ENCODE results near the gene IL1A.
A peak's percentile ranks its signal among the peaks of the same experiment; 100 is the strongest.

Gene IL1A

DNA sequence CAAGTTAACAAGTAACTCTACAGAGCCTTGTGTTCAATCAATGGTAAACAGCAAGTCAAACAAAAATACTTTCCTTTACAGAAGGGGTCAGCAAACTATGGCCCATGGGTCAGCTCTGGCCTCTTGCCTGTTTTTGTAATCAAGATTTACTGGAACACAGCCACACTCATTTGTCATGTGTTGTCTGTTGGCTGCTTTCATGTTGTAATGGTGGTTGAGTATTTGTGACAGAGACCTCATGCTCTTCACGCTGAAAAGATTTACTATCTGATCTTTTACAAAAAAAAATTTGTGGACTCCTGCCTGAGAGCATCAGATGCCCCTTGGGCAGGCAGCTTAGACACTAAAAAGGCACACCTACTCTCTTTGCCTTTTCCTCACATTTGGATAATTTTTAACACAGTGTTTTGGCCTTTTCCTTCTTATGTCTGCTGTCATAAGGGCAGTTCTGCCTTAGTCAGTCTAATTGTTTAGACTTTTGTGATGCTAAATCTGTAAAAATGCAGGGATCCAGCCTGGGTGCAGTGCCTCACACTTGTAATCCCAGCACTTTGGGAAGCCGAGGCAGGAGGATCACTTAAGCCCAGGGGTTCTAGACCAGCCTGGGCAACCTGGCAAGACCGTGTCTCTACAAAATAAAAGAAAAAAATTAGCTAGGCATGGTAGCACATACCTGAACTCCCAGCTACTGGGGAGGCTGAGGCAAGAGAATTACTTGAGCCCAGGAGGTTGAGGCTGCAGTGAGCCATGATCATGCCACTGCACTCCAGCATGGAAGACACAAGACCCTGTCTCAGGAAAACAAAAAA, 34.0 kb upstream of the IL1A start:
- DNase-seq (ENCODE audit: low read depth in 3 of 3): no peak

DNA sequence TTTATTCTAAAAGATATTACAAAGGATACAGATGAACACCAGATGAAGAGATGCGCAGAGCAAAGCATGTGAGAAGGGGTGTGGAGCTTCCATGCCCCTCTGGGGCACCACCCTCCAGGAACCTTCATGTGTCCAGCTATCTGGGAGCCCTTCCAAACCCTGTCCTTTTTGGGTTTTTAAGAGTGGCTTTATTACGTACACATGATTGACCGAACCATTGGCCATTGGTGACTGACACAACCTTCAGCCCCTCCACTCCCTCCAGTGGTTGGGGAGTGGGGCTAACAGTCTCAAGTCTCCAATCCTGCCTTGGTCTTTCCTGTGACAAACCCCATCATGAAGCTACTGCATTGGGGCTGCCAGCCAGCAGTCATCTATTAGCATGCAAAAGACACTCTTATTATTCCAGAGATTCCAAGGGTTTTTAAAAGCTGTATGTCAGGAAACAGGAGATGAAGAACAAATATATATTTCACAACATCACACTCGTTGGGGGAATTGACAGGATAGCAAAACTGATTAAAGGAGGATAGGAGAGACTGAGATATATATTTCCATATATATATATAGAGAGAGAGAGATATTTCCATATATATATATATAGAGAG, 32.9 kb upstream of the IL1A start:
- no peak for DNase-seq (ENCODE audit: low read depth in 3 of 3)

DNA sequence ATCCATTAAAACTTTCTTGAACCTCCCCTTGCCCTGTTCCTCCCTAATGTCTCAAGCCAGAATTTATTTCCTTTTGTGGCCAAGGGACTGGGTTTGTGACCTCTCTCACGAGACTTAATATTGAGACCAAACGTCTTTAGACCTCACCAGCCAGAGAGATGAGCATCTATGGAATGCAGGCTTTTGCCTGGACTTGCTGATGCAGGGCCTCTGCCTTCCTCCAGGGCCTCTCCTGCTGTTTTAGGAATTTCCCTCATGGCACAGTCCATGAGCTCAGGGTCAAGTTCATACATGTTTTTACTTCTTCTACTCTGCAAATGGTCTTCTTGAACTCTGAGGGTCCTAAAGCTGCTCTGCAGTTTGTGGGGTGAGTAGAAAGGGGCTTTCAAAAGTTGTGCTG, 30.0 kb upstream of the IL1A start:
- DNase-seq (ENCODE audit: low read depth in 3 of 3): no peak

DNA sequence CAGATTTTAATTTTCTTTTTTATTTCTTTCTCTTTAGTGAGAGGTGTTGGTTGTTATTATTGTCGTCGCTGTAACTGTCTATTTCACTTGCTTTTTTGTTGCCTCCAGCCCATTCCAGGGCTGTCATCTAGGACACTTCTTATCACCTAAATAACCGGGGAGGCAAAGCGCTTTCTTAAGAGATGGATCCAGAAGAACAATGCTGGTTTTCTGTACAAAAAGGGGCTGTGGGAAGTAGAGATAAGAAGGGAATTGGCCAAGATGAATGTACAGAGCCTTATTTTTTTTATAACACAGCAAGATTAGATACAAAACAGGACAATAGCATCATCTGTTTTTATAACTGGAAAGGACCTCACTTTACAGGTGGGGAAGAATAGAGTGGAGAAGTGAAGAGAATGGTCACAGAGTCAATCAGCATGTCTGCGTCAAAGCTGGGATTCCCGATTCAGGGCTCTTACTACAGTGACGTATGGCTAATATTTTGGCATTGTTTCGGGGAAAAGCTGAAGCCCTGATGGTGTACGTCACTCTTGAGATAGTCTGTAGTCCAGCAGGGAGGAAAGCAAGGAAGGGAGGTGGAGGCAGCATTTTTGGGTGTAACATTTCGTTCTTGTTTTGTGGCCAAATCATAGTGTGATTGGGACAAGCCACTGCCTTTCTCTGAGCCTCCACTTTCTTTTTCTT, 29.1 kb upstream of the IL1A start:
- no peak for DNase-seq (ENCODE audit: low read depth in 3 of 3)

DNA sequence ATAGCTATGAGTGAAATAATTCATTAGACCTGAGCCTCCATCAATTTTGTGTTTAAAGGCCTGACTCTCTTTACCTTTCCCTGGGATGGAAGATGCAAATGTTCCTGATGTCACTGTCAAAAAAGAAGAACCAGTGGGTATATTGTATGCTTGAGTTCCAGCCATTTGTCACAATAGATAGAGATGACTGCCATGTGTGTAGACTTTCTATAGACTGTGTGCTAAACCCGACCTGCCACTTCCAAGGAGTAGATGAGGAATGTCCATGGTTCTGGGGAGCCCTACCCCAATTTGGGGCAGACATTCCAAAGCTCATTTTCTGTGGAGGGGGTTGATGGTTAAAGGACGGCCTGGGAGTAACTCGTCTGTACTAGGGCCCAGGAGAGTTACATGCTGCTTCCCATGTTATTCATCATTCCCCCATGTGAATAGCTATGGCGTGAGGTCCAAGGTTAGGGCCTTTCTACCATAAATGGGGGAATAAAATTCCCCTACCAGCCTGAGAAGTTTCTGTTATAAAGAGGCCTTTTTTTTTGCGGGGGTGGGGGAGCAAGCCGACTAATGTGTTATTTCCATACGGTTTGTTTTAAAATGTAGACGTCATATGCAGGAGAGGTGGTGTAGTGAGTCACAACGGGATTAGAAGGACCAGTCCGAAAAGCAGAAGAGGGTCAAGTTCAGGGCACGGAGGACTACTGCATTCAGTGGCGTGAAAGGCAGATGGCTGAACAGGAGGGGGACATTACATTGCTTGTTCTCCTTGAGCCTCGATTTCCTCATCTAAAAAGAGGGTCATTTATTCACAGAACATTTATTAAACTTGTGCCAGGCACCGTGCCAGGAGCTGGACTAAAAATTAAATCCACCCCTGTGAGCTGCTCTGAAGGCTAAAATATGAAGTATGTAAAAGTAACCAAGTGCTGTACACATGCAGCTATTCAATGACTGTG, 28.3 kb upstream of the IL1A start:
- no peak for DNase-seq (ENCODE audit: low read depth in 3 of 3)

DNA sequence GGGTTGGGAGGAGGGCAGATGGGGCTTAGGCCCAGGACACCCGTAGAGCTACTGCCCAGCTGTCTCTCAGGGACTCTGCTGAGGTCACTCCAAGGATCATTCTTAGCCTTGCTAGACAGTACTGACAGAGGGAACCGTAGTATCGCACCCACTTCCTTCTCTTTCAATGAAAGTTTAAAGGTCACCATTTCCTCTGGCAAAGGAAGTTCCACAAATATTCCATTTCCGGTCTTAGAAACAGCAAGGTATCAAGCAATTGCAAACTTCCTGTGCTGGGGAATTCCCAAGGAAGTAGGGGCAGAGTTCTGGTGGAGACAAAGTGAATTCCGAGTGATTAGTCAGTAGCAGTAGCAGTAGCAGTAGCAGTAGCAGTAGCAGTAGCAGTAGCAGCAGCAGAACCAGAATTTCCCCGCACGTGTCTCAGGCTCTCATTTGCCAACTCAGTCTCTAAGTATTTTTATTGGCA, 27.6 kb upstream of the IL1A start:
- no peak for DNase-seq (ENCODE audit: low read depth in 3 of 3)

DNA sequence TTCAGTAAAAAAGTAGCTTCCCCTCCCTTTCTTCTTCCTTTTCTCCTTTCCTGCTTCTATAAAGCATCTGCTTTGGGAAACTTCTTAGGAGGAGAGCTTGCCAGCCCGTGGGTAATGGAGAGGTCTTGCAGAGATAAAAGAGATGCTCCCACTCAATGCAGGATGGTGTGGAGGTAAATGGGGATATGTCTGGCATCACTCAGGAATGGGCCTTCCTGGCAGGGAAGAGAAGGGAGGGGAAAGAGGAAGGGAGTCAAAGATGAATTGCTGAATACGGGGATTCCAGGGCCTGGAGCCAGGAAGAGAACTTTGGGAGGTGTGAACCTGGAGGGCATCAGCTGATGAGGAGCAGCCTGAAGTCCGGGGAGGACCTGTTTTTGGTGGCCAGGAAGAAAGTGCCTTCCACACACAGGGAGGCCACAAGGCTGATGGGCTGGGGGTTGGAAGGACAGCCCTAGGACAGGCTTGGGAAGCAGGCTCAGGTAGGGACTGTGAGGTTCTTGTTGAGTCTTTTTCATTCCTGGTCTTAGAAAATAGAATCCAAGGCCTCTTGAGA, 27.1 kb upstream of the IL1A start:
- no peak for DNase-seq (ENCODE audit: low read depth in 3 of 3)

DNA sequence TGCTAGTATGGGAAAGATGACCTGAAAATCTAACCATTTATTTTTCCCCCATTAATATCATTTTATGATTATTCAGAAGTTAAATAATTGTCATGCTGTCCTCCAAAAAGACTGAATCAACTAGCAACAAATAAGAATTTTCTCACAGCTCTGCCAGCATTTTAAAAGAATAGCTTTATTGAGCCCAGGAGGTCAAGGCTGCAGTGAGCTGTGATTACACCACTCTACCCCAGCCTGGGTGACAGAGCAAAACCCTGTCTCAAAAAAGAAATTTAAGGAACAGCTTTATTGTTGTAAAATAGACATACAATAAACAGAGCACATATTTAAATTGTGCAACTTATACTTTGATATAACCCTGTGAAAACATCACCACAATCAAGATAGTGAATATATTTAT, 24.8 kb upstream of the IL1A start:
- no peak for DNase-seq (ENCODE audit: low read depth in 3 of 3)

DNA sequence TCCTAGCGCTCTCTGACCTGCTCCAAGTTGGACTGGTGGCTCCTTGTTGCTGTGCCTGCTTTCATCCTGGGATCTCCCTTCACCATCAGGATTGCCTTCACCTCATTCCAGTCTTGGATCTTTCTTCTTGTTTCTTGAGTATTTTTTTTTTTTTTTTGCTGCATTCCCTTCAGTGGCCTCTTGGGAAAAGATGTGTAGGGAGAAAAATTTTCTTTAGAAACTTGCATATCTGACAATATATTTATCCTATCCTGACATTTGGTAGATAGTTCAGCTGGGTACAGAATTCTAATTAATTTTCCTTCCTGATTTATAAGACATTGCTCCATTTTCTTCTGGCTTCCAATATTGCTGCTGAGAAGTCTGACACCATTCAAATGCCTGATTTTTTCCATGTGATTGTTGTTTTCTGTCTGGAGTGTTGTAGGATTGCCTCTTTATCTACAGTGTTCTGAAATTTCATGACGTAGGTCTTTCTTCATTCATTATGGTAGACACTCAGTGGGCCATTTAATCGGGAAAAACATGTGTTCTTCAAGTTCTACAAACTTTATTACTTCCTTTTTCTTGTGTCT, 23.0 kb upstream of the IL1A start:
- DNase-seq (ENCODE audit: low read depth in 3 of 3): no peak

DNA sequence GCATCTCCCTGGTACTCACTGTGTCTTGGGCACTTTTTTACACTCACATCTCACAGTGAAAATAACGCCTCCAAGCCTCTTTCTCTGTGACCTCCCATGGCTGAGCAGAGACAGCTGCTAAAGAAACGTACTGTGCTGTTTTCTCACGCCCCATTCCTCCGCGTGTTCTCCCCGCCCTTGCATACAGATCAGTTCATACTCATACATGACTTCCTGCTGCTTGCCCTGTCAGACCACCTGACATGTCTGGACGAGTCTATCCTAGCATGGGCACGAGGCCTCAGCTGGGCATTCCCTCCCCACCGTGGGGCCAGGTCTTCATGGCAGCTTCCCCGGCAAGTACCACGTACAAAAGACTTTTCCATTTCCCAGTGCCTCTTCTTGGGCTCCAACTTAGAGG, 21.2 kb upstream of the IL1A start:
- DNase-seq (ENCODE audit: low read depth in 3 of 3): no peak

DNA sequence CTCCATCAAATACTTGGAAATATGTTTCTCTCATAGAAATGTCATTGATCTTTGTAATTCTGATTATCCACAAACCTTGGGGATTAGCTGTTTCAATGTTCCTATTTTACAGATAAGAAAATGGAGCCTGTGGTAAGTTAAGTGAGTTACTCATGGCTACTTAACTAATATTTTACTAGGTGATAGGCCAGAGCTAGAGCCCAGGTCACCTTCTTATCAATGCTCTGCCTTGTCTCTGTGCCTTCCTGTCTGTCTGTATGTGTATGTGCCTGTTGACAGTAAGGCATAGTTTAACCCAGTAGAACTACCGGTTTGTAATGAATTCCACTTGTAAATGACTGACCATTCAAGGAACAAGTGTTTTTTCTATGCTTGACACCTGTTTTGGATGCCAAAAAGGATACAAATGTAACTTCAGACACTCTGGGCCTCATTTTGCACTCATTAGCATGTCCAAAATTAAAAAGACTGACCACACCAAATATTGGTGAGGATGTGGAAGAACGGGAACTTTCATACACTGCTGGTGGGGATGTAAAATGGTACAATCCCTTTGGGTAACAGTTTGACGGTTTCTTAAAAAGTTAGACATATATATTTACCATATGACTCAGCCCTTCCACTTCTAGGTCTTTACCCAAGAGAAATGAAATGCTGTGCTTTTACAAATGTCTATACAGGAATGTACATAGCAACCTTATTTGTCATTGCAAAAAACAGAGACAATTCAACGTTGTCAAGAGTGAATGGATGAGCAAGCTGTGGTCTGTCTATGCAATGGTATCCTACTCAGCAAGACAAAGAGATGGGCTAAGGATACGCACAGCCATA, 19.6 kb upstream of the IL1A start:
- DNase-seq (ENCODE audit: low read depth in 3 of 3): no peak

DNA sequence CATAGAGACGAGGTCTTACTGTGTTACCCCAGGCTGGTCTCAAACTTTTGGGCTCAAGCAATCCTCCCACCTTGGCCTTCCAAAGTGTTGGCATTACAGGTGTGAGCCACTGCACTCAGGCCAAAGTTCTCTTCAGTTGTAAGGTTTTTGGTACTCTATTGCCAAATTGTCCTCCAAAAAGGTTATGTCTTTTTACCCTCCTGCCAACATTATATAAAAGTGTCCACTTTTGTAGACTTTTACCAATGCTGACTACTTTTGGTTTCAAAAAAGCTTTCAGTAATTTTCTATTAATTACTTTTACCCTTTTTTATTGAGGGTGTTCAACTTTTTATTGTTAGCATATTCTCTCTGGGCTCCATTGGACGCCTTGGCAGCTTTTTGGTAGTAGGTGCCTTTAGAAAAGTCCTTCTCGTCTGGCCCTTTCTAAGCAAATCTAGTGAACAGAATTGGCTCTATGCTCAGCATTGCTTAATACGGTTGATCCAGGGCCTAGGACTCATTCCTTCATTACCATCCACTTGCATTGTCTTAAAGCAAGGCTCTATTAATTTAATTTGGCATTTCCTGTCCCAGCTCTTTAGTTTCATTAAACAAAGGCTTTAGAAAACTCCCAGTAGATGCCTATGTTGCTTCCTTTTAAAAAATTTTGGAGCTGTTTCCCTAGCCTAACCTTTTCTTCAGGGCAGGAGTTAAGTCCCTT, 16.7 kb upstream of the IL1A start:
- no peak for DNase-seq (ENCODE audit: low read depth in 3 of 3)

DNA sequence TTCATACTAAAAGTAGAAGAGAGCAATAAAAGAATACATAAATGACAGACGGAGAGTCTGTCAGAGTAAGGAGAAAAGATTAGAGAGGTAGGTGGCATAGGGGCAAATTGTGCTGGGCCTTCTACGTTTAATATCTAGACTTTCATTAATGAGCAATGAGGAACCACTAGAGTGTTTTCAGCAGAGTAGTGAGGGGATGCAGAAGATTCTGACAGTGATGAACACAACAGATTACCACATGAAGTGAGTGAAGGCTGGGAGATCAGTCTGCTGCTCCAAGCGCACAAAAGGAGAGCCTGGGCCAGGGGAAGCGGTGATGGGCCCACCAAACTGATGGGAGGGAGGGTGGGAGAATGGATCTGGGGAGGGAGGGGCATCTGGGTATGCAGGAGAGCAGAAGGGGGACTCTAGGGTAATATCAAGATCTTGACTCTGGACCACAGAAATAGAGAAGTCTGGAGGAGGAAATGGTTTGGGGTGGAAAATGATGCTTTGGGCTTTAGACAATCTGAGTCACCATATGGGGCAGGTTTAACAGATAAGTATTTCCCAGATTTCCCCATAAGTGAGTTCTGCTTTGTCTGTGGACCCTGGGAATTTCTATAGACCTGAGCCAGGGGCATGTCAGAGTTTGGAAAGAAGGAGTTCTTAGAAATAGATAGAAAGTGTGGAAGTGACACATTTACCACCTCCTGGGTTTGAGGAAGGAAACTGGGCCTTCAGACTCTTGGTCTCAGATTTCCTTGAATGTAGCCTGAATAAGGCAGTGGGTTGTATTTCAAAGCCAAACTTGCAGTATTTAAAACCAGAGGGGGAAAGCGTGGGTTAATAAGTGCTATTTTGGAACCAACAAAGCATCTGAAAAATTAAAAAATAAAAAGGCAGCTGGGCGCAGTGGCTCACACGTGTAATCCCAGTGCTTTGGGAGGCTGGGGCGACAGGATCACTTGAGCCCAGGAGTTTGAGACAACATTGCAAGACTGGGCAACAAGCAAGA, 15.0 kb upstream of the IL1A start:
- DNase-seq (ENCODE audit: low read depth in 3 of 3): no peak

DNA sequence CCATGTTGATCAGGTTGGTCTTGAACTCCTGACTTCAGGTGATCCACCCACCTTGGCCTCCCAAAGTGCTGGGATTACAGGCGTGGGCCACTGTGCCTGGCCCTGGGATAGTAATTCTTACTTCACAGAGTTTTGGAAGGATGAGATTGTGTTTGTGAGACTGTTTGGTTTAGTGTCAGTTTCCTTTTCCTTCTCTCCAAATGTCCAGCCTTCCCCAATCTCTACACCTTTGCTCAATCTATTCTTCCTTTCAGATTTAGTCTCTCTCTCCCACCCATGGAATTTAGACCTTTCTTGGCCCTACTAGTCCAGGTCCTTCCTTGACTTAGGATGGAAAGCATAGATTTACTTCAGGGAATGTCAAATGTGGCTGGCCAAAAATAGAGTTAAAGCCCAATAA, 12.2 kb upstream of the IL1A start:
- DNase-seq (ENCODE audit: low read depth in 3 of 3): no peak

DNA sequence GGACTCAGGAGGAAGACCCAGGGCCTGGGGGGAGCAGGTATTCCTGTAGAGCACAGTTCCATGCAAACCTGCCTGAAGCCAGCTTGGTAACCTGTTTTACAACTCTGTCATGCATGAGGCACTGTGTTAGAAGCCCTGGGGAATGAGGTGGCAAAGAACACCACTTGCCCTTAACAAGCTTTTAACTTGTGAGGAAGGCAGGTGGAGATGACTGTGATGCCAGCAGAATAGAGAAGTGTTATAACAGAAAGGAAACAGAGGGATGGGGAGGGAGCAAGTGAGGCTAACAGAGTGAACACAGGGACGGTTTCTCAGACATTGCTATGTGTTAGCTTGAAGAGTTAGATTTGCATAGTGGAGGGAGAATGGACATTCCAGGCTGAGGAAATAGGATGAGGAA, 11.5 kb upstream of the IL1A start:
- no peak for DNase-seq (ENCODE audit: low read depth in 3 of 3)

DNA sequence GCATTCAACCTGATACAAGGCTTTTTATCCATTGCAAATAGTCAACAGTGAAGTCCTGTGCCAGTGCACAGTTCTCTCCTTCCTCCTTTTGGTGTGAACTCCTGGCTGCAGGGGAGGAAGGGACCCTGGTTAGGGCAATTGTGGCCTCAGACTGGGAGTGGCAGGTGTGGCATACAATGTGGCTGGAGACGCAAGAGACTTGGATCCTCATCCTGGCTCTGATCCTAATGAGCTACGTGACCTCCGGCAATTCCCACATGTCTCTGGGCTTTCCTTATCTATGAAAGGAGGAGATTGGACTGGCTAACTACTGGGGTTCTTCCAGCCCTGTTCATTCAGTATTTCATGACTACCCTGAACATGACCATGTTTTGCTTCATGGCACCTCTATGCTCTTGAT, 10.5 kb upstream of the IL1A start:
- DNase-seq (ENCODE audit: low read depth in 3 of 3): no peak

DNA sequence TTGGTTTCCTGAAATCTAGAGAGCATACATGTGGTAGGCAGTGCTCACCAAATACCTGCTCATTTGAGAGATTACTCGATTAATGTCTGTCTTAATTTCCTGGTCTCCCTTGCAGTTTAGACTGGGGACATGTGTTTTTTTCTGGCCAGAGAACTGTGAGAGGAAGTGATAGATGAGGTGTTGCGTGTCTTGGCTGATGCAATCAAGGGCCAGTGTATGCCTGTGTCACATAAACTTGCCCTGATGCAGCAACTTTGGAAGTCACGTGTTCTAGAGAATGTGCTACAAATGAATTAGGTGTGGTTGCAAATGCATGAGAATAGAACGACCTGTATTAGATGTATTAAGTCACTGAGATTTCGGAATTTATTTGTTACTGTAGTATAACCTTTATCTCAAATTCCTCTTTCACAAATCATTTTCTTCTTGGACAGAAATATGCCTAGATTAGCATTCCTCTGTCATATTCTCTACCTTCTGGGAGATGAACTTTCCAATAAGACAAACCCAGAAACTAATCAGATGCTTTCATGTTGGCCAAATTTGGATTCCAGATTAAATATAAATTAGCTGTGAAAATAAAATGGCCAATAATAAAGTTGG, 9.9 kb upstream of the IL1A start:
- peak in 1 of 3 donors; percentile 11 for DNase-seq (ENCODE audit: low read depth in 3 of 3)

DNA sequence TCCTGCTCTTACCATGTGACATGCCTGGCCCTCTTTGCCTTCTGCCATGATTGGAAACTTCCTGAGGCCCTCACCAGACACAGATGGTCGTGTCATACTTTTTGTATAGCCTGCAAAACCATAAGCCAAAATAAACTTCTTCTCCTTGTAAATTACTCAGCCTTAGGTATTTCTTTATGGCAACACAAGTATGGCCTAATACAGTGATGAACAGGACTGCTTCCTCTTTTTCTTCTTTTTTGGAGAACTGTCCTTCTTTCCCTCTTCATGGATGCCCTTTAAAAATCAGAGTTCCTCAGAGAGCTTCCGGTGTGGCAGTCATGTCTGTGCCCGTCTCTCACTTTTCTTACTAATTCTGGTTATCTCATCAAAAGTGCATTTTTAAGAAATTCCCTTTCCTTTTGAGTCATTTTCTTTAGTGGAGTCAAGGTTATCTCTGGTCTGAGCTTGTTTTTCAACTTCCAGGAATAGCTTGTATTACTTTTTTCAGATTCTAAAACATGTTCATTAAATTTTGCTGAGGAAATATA, 9.2 kb upstream of the IL1A start:
- DNase-seq (ENCODE audit: low read depth in 3 of 3): no peak
